ACHN (cell line): ENCODE data around the gene KRT35.

ENCODE experiments used
- DNase-seq: peaks from one replicate; pipeline ENCODE4 v3.0.0-alpha.2; 2015
- in situ Hi-C: cut with HindIII; loops from 2 replicates; pipeline ENCODE4 v1.10.0; 2017; ENCODE audit warnings: low sequenced_read_pairs, low pct_ligation_motif_present, low pct_unique_long_range_greater_than_20kb

Gene KRT35

DNA sequence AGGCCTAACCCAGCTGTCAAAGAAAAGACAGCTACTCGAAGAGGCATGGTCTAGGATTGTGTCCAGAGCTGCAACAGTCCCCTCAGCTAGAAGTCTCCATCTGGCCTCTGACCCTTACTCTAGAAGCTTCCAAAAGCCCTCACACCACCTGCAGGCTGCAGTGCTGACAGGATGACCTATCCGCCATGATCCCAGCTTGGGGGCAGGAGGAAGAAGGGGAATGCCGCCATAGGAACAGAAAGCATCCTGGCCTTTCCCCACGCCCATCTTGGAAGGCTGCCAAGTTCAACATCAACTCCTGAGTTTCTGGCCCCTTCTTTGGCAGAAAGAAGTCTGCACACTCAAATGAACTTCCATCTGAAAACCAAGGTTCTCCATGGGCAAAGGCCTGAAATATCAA lies 11.8 kb upstream of the KRT35 start:
- no peak for DNase-seq
- in situ Hi-C loops = no loop called here

DNA sequence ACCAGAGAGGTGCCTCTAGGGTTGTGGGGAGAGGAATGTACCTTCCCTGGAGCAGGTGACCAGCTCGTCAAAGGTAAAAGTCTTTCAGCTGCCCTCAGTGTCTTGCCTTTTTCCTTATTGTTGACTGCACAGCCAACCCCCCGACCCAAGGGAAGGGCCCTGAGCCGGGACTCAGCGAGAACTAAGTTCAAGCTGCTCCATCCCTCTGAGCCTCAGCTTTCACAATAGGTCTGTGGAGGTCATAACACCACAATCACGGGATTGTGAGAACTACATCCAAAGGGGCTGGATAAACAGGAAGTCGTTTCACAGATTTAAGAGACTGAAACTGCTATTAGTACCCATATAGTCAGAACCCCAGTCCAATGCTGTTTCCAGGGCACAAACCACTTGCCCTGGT lies 11.4 kb upstream of the KRT35 start:
- DNase-seq = no peak
- in situ Hi-C loops = no loop called here

DNA sequence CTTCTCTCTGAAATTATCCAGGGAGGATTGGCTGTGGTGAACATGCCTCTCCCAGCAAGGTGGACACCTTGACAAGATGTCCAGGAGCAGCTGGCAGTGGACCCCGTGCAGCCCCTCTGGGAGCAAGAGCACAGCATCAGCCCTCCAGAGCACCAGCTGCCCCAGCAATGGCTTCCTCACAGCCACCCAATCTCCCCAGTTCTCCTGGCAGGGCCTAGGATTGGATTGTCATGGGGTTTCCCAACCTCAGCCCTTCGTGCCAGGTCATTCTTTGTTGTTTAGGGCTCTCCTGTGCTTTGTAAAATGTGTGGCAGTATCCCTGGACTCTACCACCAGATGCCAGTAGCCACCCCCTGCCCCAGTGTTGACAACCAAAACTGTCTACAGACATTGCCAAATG lies 10.5 kb upstream of the KRT35 start:
- no peak for DNase-seq
- in situ Hi-C loops = no loop called here

DNA sequence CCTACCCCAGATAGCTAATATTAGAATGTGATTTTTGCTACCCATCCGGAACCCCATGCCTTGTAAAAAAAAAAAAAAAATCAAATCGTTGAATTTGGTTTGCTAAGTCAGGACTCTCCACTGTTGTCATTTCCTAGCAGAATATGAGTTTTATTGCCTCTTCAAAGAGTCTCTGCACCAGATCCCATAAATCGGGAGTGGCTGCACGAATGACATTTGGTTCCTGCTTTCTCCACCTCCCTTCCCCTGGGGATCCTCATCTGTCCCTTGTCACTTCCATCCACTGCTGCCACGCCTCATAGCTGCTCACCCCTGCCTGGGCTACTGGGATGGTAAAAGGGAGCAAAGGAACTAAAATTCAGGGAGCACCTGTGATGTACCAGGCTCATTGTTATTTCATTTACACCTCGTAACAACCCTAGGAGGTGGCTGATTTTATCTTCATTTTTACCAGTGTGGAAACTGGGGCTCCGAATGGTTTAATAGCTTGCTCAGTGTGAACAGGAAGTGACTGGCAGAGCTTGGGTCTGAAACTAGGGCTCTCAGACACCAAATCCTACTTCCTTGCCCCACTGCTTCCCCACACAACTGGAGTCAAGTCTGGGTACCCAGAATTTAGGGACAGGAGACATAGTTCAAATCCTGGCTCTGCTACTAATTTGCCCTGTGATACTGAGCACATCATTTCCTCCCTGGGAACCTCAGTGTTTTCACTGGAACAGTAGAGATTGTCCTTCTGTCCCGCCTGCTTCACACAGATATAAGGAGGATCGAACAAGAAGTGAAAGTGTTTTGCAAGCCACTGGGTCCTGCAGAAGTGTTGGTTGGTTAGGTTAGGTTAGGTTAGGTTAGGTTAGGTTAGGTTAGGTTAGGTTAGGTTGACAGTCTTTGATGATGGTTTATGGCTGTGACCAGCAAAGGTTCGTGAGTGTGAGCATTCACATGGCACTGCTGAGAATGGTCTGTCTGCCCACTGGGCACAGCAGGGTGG lies 9.3 kb upstream of the KRT35 start:
- in situ Hi-C loops = no loop called here
- no peak for DNase-seq

DNA sequence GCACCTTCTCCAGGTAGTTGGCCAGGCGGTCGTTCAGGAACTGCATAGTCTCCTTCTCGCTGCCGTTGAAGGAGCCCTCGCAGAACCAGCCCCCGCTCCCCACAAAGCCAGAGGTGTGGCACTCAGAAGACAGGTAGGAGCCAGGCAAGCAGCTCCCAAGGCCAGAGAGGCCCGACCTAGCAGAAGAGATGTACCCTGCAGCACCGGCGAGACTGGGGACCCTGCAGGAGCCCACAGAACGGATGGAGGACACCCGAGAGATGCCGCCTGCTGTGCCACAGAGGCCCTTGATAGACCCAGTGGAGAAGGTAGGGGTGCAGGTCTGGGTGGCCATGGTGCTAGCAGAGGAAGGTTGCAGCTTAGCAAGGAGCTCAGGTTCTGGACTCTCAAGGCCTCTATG lies 8.6 kb upstream of the KRT35 start, which contains the start of gene KRT36:
KRT36 (minus strand) TSS at position 380 of the 400 bp plus-strand sequence; CDS start at position 334, 46 bp downstream.
- DNase-seq = no peak
- in situ Hi-C loops = no loop called here

DNA sequence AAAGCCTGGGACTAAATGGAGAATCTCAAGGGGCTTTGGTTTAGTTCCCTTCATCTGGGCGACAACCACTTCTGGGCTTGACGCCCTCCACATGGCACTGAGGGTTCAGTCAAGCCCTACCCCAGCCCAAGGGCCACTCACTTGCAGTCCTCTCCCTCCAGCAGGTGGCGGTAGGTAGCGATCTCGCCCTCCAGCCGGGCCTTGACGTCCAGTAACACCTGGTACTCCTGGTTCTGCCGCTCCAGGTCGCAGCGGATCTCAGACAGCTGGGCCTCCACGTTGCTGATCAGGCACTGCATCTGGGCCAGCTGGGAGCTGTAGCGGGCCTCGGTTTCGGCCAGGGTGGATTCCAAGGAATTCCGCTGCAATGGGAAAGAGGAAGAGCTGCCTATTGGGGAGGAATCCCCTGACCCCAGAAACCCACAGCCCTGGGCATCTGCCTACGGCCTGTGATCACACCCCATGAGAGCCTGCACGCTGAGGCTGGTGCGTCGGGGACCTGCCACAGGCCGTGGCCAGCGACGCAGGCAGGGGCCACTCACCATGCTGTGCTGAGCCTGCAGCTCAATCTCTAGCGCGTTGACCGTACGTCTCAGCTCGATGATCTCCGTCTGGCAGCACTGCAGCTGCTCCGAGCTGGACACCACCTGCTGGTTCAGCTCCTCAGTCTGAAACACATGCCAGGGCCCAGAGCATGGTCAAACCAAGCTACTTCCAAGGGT lies 6.0 kb upstream of the KRT35 start:
- DNase-seq = no peak
- in situ Hi-C loops = no loop called here

DNA sequence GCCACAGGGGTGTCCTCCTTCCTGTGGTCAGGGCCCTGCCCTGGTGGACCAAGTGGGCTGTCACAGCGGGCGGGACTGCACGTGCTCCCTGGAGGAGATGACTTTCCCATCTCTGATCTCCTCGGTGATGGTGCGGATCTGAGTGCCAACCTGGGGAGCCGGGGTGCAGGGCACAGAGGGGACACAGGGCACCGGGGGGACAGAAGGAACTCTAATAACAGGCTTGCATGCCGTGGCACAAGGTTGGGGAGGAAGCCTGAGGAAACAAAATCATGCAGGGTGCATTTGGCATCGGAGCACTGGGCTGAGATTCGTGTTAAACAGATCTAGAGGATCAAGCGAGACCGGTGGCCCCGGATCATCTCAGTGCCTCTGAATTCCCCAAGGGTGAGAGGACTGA lies 5.4 kb upstream of the KRT35 start:
- DNase-seq = no peak
- in situ Hi-C loops = no loop called here

DNA sequence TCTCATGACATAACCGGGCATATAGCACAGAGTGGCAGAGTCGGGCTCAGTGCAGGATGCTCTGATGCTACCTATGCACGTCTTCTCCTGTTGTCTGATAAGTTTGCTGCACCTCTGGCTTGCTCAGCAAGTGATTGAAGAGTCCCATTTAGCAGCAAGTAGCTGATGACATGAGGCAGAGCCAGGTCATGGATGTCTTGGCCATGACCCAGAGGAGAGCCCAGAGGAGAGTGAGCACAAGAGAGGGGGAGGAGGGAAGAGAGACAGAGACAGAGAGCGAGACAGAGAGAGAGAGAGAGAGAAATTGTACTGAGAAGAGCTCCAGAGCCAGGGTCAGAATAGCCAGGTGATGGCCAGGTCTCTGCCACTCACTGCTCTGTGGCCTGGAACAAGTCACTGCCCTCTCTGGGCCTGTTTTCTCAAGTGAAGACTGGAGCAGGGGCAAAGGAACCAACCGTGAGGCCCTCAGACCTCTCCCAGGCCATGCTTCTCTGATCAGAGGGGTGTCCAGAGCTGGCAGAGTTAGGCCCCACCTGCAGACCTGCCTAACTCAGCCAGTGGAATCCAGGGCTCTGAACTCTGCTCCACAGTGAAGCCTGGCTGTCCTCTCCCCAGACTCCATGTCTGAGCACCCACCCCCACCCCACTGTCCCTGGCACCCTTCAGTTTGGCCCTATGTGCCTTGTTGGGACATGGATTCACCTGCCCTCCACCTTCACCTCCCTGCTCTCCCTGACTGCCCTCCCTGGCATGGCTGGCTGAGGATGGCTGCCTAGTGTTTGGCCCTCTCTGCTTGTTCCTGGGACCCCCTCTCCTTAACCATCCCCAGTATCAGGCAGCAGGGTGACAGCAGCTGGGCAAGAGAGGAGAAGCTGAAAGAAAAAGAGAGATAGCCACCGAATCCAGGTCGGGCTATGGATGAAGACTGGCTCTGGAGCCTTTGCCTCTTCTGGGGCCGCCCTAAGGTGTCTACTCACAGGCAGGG lies 4.3 kb upstream of the KRT35 start:
- in situ Hi-C loops = no loop called here
- no peak for DNase-seq

DNA sequence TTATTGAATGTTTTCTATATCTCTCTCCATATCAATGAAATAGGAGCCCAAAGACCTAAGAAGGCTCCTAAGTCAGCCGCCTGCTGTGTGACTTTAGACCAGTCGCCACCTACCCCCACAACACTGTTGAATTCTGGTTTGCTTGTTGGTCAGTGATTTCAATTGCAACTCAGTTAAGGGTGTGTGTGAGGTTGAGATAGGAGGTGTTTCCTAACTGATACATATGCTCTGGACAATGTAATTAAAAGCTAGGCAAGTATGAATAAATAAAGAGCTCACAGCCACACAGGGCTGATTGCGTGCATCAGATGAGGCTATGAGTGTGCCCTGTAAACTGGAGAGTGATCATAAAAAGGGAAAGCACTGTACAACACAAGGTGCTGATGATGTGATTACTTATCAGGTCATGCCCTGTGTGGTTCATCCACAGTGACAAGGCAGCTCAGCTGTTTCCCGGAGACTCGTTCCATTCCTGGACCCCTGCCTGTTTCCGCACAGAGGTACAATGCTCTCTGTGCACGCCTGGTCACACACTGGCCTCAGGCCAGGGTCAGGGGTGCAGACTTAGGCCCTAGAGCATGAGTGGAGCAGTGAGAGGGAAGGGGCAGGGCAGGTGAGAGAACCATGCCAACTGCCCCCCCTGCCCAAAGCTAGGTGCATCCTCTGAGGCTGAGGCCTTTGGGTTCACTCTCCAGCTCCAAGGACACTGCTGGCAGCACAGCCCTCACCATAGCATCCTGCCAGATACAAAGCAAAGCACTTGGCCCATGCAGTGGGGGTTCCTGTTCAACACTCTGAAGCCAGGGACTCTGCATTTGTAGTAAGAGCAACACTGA lies 3.3 kb upstream of the KRT35 start:
- peak; percentile 55 for DNase-seq
- in situ Hi-C loops = no loop called here

DNA sequence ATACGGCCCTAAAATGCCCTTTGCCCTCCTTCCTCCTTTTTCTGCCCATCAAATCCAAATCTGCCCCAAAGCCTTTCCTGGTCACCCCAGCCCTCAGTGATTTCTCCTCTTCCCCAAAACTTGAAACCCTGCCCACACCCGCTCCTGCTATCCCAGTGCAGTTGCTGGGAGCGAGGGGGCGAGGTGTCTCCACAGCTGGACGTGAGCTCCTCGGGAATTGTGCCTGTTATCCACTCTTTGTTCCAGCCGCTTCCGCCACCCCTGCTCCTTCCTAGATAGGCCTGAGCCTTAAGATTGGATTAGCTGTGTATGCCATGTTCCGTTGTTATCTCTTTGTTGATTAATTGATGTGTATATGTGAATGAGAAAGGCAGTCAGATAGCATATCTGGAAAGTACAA lies 2.6 kb upstream of the KRT35 start:
- in situ Hi-C loops = no loop called here
- DNase-seq = no peak

DNA sequence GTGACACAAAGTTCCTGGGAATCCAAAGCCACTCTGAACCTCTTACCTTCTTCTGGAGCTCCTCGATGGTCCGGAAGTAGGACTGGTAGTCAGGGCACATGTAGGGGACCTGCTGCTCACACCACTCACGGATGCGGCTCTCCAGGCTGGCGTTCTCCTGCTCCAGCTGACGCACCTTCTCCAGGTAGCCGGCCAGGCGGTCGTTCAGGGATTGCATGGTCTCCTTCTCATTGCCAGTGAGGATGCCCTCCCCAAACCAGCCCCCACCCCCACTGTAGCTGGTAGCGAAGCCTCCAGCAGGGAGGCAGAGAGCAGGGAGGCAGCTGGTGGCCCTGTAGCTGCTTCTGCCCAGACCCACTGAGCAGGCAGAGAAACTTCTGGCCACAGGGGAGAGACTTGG lies 370 bp downstream of the KRT35 start:
- no peak for DNase-seq
- in situ Hi-C loops = no loop called here

DNA sequence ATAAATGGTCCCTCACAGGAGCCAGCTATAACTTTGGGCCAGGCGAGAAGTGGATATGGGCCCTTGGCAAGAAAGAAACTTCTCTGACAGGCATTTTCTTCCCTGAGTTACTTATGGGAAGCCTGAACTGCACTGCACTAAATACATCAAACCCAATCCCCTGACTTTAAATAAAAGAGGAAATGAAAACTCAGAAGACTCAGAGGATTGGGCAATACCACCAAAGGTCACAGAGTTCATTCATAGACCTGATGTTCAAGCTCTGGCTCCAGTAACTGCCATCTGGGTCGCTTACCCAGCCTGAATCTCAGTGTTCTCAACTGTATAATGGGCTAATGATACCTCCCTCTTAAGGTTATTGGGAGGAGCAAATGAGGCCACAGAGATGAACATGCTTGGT lies 815 bp downstream of the KRT35 start:
- no peak for DNase-seq

DNA sequence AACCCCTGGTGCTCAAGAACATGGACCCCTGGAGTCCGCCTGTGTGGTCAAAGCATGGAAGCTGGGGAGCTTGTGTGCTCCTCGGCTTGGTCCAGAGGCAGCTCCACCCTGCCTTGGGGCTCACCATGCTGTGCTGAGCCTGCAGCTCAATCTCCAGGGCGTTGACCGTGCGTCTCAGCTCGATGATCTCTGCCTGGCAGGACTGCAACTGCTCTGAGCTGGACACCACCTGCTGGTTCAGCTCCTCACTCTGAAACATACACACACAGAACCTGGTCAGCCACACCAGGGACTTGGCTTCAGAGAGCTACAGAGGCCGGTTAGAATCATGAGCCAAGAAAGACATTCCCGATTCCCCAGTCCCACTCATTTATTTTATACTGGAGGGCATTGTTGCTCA lies 2.7 kb downstream of the KRT35 start:
- DNase-seq = no peak
- in situ Hi-C loops = no loop called here

More for the DNA sequence above, 815 bp downstream of the KRT35 start:
- in situ Hi-C loops = no loop called here

DNA sequence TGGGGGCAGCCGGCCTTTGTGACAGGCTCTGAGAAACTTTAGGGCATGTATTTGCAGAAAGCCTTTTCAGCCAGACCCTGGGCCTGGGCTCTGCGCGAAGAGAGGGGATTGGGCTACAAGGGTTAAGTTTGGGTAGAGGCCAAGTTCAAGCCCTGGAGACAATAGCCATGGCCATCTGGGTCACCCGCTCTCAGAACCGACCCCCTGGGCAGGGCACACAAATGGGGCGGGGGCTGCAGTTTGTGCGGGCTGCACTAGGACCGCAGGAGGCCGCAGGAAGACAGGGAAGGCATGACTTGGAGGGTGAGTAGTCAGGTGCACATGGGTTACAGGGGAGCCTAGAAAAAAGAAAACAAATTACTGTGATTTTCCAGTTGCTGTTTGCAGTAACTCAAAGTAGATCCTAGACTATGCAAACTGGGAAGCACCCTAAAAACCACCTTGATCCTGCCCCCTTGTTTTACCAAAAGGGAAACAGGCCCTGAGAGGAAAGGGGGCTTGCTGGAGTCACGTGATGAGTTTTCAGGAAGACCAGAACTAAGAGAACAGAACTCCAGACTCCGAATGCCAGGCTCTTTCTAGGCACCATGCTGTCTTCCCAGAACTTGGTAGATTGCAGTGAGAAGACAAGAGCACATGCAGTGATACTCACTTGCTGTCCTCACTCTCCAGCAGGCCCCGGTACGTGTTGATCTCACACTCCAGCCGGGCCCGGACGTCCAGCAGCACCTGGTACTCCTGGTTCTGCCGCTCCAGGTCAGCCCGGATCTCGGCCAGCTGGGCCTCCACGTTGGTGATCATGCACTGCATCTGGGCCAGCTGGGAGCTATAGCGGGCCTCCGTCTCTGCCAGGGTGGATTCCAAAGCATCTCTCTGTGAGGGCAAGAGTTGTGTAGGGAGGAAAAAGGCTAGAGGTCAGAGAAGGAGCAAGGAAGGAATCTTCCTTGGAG lies 3.8 kb downstream of the KRT35 start:
- DNase-seq = no peak
- in situ Hi-C loops = no loop called here

DNA sequence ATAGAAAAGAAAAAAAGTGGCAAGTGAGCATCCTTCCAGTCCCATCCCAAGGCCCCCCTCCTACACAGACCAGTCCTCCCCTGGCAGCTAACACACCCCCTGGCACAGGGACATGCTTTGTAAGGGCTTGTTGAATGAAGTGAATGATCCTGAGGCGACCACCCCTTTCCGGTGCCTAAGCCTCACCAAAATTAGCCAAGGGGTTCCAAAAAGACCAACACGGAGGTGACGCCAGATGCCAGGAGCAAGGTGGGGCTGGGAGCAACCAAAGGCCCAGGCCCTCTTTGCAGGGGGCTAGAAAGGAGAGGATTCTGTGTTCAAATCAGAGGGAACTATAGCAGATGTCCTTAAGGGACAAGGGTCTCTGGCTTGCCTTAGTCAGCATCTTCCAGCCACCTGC lies 5.5 kb downstream of the KRT35 start:
- in situ Hi-C loops = no loop called here
- DNase-seq = no peak

DNA sequence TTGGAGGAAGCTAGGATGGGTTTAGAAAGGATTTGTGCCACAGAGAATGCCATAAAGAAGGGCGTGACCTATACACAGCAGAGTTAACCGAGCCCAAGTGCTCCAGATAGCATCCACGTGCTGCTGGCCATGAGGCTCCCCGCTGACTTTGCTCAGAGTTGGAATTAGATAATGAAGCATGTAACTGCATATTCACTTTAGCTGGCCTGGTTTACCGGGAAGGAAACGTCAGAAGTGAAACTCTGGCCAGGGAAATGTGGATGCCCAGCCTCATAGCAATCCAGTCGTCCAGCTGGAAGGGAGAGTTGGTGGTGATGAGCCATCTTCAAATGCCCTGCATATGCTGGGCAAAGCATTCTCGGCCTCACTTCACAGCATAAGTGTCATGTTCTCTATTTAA lies 6.1 kb downstream of the KRT35 start:
- in situ Hi-C loops = no loop called here
- DNase-seq = no peak

DNA sequence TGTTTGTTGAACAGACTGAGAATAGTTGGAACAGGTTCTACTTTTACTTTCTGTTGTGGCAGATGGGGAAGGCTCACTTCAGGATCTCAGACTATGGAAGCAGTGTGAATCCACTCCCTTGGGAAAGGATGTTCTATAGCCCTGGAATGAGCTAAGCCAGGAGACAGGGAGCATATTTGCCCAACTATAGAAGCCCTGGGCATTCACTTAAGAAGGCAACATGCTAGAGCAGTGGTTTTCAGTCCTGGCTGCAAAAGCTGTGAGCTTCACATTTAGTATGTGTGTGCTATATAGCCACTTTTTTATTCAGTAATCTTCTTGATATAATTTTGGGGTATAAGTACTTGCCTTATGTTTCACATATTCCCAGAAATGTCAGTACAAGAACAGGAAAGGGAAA lies 12.6 kb downstream of the KRT35 start:
- in situ Hi-C loops = no loop called here
- DNase-seq = no peak
